Measurements from ENCODE around the gene RNF208.

RNF208 gene, protein sequence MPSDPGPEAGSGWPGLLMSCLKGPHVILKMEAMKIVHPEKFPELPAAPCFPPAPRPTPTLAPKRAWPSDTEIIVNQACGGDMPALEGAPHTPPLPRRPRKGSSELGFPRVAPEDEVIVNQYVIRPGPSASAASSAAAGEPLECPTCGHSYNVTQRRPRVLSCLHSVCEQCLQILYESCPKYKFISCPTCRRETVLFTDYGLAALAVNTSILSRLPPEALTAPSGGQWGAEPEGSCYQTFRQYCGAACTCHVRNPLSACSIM

DNA sequence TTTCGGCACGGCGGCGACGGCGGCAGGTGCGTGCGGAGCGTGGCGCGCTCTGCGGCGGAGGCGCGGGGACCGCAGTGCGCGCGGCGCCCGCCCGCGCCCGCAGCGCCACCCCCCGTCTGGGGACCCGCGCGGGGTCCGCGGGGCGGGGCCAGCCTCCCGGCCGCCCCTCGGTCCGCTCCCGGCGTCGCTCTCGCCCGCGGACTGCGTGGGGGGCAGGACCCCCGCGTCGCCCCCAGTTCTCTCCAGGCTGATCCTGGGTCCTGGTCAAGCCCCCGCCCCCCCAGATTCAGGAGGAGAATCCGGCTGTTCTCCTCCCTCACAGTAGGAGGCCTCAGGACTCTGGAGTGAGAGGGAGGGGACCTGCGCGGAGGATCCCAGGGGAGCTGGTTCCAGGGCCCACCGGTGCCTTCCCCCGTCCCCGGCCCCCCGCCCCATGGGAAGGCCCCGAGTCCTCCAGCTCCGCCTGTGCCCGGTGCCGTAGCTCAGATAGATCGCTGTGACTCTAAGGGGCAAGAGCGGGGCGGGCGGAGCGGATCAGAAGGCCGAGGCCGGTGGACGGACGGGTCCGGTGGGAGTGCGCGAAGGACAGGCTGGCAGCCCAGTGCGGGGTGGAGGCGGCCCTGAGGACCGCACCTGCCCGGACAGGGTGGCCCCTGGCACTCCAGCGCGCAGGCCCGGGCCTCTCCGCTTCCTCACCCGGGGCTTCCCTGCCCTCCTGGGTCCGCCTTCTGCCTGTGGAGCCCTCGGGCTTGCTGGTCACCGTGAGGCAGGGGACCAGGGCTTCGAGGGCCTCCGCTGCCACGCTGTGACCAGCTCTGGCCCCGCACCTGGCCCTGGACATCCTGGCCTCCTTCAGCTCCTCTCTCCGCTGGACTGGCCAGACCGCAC is at the start of gene RNF208:
Gene RNF208 (minus strand): TSS at position 51 of the 888 bp plus-strand sequence. CDS start 1,028 bp downstream, outside the sequence.
- H2AFZ ChIP-seq (ENCODE audit: low read length), result peak within 1 kb of the TSS; percentile 51; the same call in 1 of the 2 replicates
- peak within 1 kb of the TSS; percentile 97 for H3K9ac ChIP-seq (ENCODE audit: low read depth, low read length, poor library complexity, severe bottlenecking)
- H3K9me3 ChIP-seq (ENCODE audit: insufficient read depth, low read depth, low read length), result no peaks in the 10 kb centered on the region
- H3K79me2 ChIP-seq (ENCODE audit: insufficient read depth, low read length), result no peaks in the 10 kb centered on the region
- H3K4me2 ChIP-seq (ENCODE audit: low read depth, low read length, poor library complexity, severe bottlenecking), result peak within 1 kb of the TSS; percentile 77
- no peaks in the 10 kb centered on the region for H3K27me3 ChIP-seq (ENCODE audit: insufficient read depth, low read length, poor library complexity, severe bottlenecking)
- no peaks in the 10 kb centered on the region for H3F3A ChIP-seq (ENCODE audit: low read depth)
- H3K36me3 ChIP-seq (ENCODE audit: insufficient read depth, low read length), result no peaks in the 10 kb centered on the region
- H3K4me1 ChIP-seq (ENCODE audit: insufficient read depth, low read length, poor library complexity, severe bottlenecking), result peaks cover 21% of the 10 kb centered on the region
- no peaks in the 10 kb centered on the region for H4K20me1 ChIP-seq (ENCODE audit: insufficient read depth, low read length, poor library complexity, severe bottlenecking)
- H3K4me3 ChIP-seq (ENCODE audit: low read length, poor library complexity, severe bottlenecking), result peak within 1 kb of the TSS; percentile 90
- H3K9me2 ChIP-seq (replicated peaks; ENCODE audit: low read depth, low read length), result no peaks in the 10 kb centered on the region
- no peak for TF ChIP-seq EZH2phosphoT487 (IDR thresholded peaks at IDR 0.05; ENCODE audit: borderline replicate concordance)
- TF ChIP-seq, protein P1, sequence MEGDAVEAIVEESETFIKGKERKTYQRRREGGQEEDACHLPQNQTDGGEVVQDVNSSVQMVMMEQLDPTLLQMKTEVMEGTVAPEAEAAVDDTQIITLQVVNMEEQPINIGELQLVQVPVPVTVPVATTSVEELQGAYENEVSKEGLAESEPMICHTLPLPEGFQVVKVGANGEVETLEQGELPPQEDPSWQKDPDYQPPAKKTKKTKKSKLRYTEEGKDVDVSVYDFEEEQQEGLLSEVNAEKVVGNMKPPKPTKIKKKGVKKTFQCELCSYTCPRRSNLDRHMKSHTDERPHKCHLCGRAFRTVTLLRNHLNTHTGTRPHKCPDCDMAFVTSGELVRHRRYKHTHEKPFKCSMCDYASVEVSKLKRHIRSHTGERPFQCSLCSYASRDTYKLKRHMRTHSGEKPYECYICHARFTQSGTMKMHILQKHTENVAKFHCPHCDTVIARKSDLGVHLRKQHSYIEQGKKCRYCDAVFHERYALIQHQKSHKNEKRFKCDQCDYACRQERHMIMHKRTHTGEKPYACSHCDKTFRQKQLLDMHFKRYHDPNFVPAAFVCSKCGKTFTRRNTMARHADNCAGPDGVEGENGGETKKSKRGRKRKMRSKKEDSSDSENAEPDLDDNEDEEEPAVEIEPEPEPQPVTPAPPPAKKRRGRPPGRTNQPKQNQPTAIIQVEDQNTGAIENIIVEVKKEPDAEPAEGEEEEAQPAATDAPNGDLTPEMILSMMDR (conservative IDR thresholded peaks at IDR 0.05; ENCODE audit: low read length), result no peak

DNA sequence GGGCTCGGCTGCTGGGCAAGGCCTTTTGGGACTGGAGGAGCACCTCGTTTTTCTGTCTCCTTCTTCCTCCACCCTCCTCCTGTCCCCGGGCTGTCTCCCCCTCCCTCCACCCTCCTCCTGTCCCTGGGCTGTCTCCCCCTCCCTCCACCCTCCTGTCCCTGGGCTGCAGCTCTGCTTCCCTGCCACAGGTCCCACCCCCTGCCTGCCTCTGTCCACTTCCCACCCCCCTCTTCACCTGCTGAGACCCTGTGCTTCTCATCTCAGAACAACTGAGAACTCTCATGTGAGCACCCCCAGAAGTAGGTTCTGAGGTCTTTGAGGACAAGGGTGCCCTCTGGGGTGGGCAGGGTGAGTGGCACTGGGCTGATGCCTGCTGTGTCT is 49.6 kb upstream of the RNF208 start:
- no peak overlapping the region for H3K9ac ChIP-seq (ENCODE audit: low read depth, low read length, poor library complexity, severe bottlenecking)
- H3K4me2 ChIP-seq (ENCODE audit: low read depth, low read length, poor library complexity, severe bottlenecking), result no peak overlapping the region
- no peak for TF ChIP-seq EZH2phosphoT487 (IDR thresholded peaks at IDR 0.05; ENCODE audit: borderline replicate concordance)
- TF ChIP-seq, protein P1 (conservative IDR thresholded peaks at IDR 0.05; ENCODE audit: low read length), result no peak
- peaks cover 9% of the 10 kb centered on the region for H3K4me1 ChIP-seq (ENCODE audit: insufficient read depth, low read length, poor library complexity, severe bottlenecking)
- H3K27me3 ChIP-seq (ENCODE audit: insufficient read depth, low read length, poor library complexity, severe bottlenecking), result no peaks in the 10 kb centered on the region
- H3K9me2 ChIP-seq (replicated peaks; ENCODE audit: low read depth, low read length), result no peaks in the 10 kb centered on the region
- peaks cover 3% of the 10 kb centered on the region for H4K20me1 ChIP-seq (ENCODE audit: insufficient read depth, low read length, poor library complexity, severe bottlenecking)
- no peak overlapping the region for H2AFZ ChIP-seq (ENCODE audit: low read length)
- H3K36me3 ChIP-seq (ENCODE audit: insufficient read depth, low read length), result no peaks in the 10 kb centered on the region; the same call in 1 of the 2 replicates
- H3K79me2 ChIP-seq (ENCODE audit: insufficient read depth, low read length), result no peaks in the 10 kb centered on the region
- H3F3A ChIP-seq (ENCODE audit: low read depth), result no peaks in the 10 kb centered on the region
- H3K4me3 ChIP-seq (ENCODE audit: low read length, poor library complexity, severe bottlenecking), result no peak overlapping the region
- no peaks in the 10 kb centered on the region for H3K9me3 ChIP-seq (ENCODE audit: insufficient read depth, low read depth, low read length)

DNA sequence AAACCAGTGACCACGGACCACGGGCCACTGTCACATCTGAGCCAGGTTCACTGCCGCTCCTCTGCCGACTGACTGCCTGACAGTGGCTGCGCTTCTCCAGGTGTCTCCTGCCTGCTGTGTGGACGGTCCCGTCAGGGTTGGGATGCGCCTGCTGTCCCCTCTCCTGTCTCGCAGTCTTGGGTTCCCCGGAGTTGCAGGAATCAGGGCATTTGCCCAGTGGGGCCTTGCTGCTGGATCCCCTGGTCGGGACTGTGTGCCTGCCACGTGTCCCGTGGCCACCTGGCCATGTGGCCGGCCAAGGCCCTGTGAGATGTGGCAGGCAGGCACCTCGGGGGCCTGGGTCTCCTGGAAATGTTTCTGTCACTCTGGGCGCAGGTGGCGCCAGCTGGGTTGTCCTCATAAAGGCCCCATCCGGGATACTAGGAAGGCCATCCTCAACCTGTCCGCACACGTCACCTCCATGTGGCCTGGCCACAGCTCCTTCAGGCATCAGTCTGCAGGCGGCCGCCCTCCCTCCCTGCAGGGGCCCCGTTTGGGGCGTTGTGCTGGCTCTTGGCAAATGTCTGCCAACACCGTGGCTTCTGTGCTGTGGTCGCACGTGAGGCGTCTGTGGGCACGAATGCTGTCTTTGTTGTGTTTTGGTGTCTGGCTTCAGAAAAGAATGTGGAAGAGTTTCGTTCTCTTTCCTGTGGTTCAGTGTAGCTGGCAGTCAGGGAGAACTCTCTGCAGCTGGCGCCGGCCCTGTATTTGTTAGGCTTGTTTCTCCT is 49.1 kb upstream of the RNF208 start:
- no peaks in the 10 kb centered on the region for H3K27me3 ChIP-seq (ENCODE audit: insufficient read depth, low read length, poor library complexity, severe bottlenecking)
- H3K9me2 ChIP-seq (replicated peaks; ENCODE audit: low read depth, low read length), result no peaks in the 10 kb centered on the region
- no peak overlapping the region for H3K4me3 ChIP-seq (ENCODE audit: low read length, poor library complexity, severe bottlenecking)
- TF ChIP-seq, protein P1 (conservative IDR thresholded peaks at IDR 0.05; ENCODE audit: low read length), result no peak
- TF ChIP-seq EZH2phosphoT487 (IDR thresholded peaks at IDR 0.05; ENCODE audit: borderline replicate concordance), result no peak
- H3K4me2 ChIP-seq (ENCODE audit: low read depth, low read length, poor library complexity, severe bottlenecking), result no peak overlapping the region
- no peak overlapping the region for H2AFZ ChIP-seq (ENCODE audit: low read length)
- H3F3A ChIP-seq (ENCODE audit: low read depth), result no peaks in the 10 kb centered on the region
- H3K36me3 ChIP-seq (ENCODE audit: insufficient read depth, low read length), result no peaks in the 10 kb centered on the region; the same call in 1 of the 2 replicates
- H3K4me1 ChIP-seq (ENCODE audit: insufficient read depth, low read length, poor library complexity, severe bottlenecking), result peaks cover 9% of the 10 kb centered on the region
- no peak overlapping the region for H3K9ac ChIP-seq (ENCODE audit: low read depth, low read length, poor library complexity, severe bottlenecking)
- H3K79me2 ChIP-seq (ENCODE audit: insufficient read depth, low read length), result no peaks in the 10 kb centered on the region
- no peaks in the 10 kb centered on the region for H3K9me3 ChIP-seq (ENCODE audit: insufficient read depth, low read depth, low read length)
- H4K20me1 ChIP-seq (ENCODE audit: insufficient read depth, low read length, poor library complexity, severe bottlenecking), result peaks cover 3% of the 10 kb centered on the region
